Airway epithelial cell (primary cell): ENCODE results near the gene XKR8. TPM values are rescaled to one million over a fixed set of nuclear protein-coding genes. Genes with fewer than 3 reads are reported as not detected.

Experiments
- total RNA-seq: library from RNA; depleted of rRNA; stranded (reverse); fragments of >200 nt; gene quantifications from 2 replicates; pipeline ENCODE4 v1.2.3, GENCODE V29; 2015

Gene XKR8
- total RNA-seq, result 5.9 and 7.3 TPM in 2 replicates

DNA sequence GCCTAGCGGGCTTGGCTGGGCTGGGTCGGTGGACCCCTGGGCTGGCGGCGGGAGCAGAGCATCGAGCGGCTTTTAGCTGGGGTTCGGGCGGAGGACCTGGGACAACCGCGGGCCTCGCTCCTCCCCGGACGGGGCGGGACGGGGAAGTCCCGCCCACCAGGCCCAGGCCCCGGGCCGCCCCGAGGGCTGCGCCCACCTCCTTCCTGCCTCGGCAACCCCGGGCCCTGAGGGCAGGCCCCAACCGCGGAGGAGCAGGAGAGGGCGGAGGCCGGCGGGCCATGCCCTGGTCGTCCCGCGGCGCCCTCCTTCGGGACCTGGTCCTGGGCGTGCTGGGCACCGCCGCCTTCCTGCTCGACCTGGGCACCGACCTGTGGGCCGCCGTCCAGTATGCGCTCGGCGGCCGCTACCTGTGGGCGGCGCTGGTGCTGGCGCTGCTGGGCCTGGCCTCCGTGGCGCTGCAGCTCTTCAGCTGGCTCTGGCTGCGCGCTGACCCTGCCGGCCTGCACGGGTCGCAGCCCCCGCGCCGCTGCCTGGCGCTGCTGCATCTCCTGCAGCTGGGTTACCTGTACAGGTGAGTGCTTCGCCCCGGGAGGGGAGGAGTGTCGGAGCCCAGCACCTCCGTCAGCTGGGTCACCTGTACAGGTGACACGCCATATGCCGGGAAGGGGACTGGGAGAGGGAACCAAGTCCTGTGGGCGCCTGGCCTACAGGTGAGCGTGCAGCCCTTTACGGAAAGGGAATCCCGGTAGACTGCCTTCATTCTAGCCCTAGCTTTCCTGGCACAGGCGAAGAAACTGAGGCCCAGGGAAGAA is at the start of gene XKR8:
Gene XKR8, plus strand, starts transcription at position 182 of the 812 bp plus-strand sequence. Its CDS starts 97 bp downstream, at position 279.

DNA sequence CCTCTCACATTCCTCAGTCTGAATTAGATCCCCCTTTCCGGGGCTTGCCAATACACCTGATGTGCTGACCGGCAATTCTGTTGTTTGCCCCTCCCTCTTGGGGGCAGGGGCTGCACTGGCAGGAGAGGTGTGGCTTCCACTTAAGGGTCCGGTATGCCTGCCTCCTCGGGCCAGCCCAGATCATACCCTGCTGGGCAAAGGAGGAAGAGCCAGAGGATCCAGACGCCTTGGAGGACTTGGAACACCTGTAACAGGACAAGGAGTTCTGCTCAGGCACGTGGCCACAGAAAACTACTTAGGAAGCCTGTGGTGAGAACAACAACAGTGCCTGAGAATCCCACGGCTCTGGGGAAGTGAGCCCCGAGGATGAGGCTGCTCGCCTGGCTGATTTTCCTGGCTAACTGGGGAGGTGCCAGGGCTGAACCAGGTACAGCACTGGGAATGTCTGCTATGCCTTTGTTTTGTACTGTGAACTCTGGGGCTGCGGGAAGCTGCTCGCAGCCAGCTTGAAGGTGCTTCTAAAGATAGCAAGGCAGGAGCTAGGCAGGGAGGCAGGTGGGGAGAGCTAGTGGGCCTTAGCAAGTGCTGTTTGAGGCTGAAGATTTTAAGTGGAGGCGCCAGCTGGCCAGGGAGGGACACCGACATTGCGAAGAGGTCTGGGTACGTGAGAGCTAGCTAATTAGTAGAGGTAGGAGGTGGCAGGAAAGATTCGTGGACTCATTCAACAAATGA is 24.8 kb upstream of the XKR8 start, which contains the start of gene SMPDL3B:
Gene SMPDL3B, plus strand, starts transcription at position 183 of the 732 bp plus-strand sequence. Its CDS starts 184 bp downstream, at position 367.

Other genes starting within 250 kb of the XKR8 start
- 6.3 and 9.8 TPM in 2 replicates for gene FAM76A, start 234.0 kb upstream of the XKR8 start, total RNA-seq
- gene STX12, start 186.8 kb upstream of the XKR8 start, total RNA-seq, result 30.5 and 35.0 TPM in 2 replicates
- gene PPP1R8, start 129.2 kb upstream of the XKR8 start, total RNA-seq, result 32.8 and 33.2 TPM in 2 replicates
- gene THEMIS2, start 87.4 kb upstream of the XKR8 start, total RNA-seq, result 6.8 and 8.8 TPM in 2 replicates
- 25.4 and 38.7 TPM in 2 replicates for gene RPA2, start 45.4 kb upstream of the XKR8 start, total RNA-seq
- 3.7 and 4.4 TPM in 2 replicates for gene SMPDL3B, start 25.0 kb upstream of the XKR8 start, total RNA-seq
- 11.2 and 19.0 TPM in 2 replicates for gene EYA3, start 128.6 kb downstream of the XKR8 start, total RNA-seq
- 7.2 and 13.1 TPM in 2 replicates for gene PTAFR, start 216.7 kb downstream of the XKR8 start, total RNA-seq